KBM-7 (cell line): ENCODE results near the gene PPP2R2D.
"Not testable (repeated sequence)": the region's sequence is repeated elsewhere in the genome, so short reads cannot be mapped to it uniquely, and the experiment has no call there.

Experiments used
- DNase-seq: peaks from one replicate; pipeline ENCODE4 v3.0.0-alpha.2; 2015
- in situ Hi-C: fragments of 300-500 bp; cut with MboI; formaldehyde crosslinking; loops from 2 replicates; pipeline ENCODE4 v1.14.3; 2020; ENCODE audit warnings: low sequenced_read_pairs, low pct_unique_long_range_greater_than_20kb, mixed read lengths

The PPP2R2D gene

GRCh38 chr10:131899695-131900349 lies 986 bp upstream of the PPP2R2D start:
- peak; percentile 47 for DNase-seq
- in situ Hi-C loops, result no loop called here

- peak; percentile 45 for DNase-seq
- in situ Hi-C loops, result no loop called here
These were observed 497 bp downstream of the PPP2R2D start for GRCh38 chr10:131901181-131901829.

GRCh38 chr10:131902211-131902610 lies 1.4 kb downstream of the PPP2R2D start:
- in situ Hi-C loops, result no loop called here
- no peak for DNase-seq

GRCh38 chr10:131902691-131903090 lies 1.9 kb downstream of the PPP2R2D start:
- in situ Hi-C loops, result no loop called here
- DNase-seq, result no peak

- in situ Hi-C loops, result no loop called here
- no peak for DNase-seq
These were observed 4.4 kb downstream of the PPP2R2D start for GRCh38 chr10:131905267-131905571.

- in situ Hi-C loops, result no loop called here
- DNase-seq, result no peak
These were observed 4.9 kb downstream of the PPP2R2D start for GRCh38 chr10:131905603-131906268.

- in situ Hi-C loops, result no loop called here
- no peak for DNase-seq
These were observed 5.4 kb downstream of the PPP2R2D start for GRCh38 chr10:131906269-131906639.

GRCh38 chr10:131907679-131908078 lies 6.9 kb downstream of the PPP2R2D start:
- in situ Hi-C loops, result no loop called here

GRCh38 chr10:131908151-131908550 lies 7.3 kb downstream of the PPP2R2D start:
- DNase-seq, result no peak
- in situ Hi-C loops, result no loop called here

More at GRCh38 chr10:131907679-131908078, 6.9 kb downstream of the PPP2R2D start:
- DNase-seq, result no peak

GRCh38 chr10:131909014-131909808 lies 8.4 kb downstream of the PPP2R2D start:
- DNase-seq, result no peak
- in situ Hi-C loops, result no loop called here

GRCh38 chr10:131909929-131910328 lies 9.1 kb downstream of the PPP2R2D start:
- in situ Hi-C loops, result no loop called here
- DNase-seq, result no peak

- no peak for DNase-seq
- in situ Hi-C loops, result no loop called here
These were observed 10.0 kb downstream of the PPP2R2D start for GRCh38 chr10:131910663-131911314.

GRCh38 chr10:131911451-131911850 lies 10.6 kb downstream of the PPP2R2D start:
- no peak for DNase-seq
- in situ Hi-C loops, result no loop called here

- in situ Hi-C loops, result no loop called here
- no peak for DNase-seq
These were observed 11.8 kb downstream of the PPP2R2D start for GRCh38 chr10:131912620-131913019.

GRCh38 chr10:131915484-131915883 lies 14.7 kb downstream of the PPP2R2D start:
- in situ Hi-C loops, result no loop called here
- DNase-seq, result no peak

- DNase-seq, result no peak
- in situ Hi-C loops, result no loop called here
These were observed 15.4 kb downstream of the PPP2R2D start for GRCh38 chr10:131915990-131916766.

- in situ Hi-C loops, result not testable (repeated sequence)
These were observed 16.0 kb downstream of the PPP2R2D start for GRCh38 chr10:131916767-131917160.

GRCh38 chr10:131917496-131917895 lies 16.7 kb downstream of the PPP2R2D start:
- DNase-seq, in situ Hi-C loops: not testable (repeated sequence)

More at GRCh38 chr10:131916767-131917160, 16.0 kb downstream of the PPP2R2D start:
- not testable (repeated sequence) for DNase-seq

- in situ Hi-C loops, DNase-seq: not testable (repeated sequence)
These were observed 18.7 kb downstream of the PPP2R2D start for GRCh38 chr10:131919461-131919860.
